NT2/D1 (cell line): Measurements from ENCODE around the gene ZSWIM9.
"Not testable (repeated sequence)": the region's sequence is repeated elsewhere in the genome, so short reads cannot be mapped to it uniquely, and the experiment has no call there.

Experiments
- SUZ12 ChIP-seq: IDR thresholded peaks from 2 replicates; pipeline ENCODE4 v1.6.1; 2011; ENCODE audit not compliant: insufficient read length, insufficient read depth; ENCODE audit errors: extremely low read depth
- YY1 ChIP-seq: IDR thresholded peaks from 2 replicates; pipeline ENCODE4 v1.6.1; 2011; ENCODE audit not compliant: insufficient read length, insufficient read depth

DNA sequence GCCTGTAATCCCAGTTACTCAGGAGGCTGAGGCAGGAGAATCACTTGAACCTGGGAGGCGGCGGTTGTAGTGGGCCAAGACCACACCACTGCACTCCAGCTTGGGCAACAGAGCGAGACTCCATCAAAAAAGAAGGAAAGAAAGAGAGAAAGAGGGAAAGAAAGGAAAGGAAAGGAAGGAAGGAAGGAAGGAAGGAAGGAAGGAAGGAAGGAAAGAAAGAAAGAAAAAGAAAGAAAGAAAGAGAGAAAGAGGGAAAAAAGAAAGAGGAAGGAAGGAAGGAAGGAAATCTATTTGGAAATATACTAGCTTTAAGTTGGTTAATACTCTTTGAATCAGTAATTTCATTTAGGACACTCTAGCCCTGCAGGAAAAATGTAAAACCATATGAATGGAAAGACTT, 50.3 kb downstream of the ZSWIM9 start:
- TF ChIP-seq SUZ12, YY1: not testable (repeated sequence)
